Left renal cortex interstitium (tissue), 4 donors: ENCODE results near the gene ZNF628. TPM values are rescaled to one million over a fixed set of nuclear protein-coding genes. Genes with fewer than 3 reads are reported as not detected.
"Not testable (repeated sequence)": the region's sequence is repeated elsewhere in the genome, so short reads cannot be mapped to it uniquely, and the experiment has no call there.

Source experiments
- DNase-seq, 4 donors: peaks; one replicate each; pipeline ENCODE4 v3.0.0-alpha.2; 2013; ENCODE audit warnings: low read depth in 4 of 4, low spot score in 2 of 4, missing footprints in 1 of 4
- polyA plus RNA-seq, 4 donors: library from polyadenylated mRNA; unstranded; fragments of 120-200 nt; gene quantifications; one replicate each; pipeline ENCODE4 v1.2.1, GENCODE V29; 2013; ENCODE audit not compliant: insufficient read length in 4 of 4

ZNF628 gene
- polyA plus RNA-seq, 4 donors = 2.3 to 6.8 (median 4.4) TPM

GRCh38 chr19:55493645-55494171 lies 17.3 kb downstream of the ZNF628 start:
- no peak for DNase-seq

- DNase-seq = no peak
Observed at GRCh38 chr19:55494172-55494761, 17.9 kb downstream of the ZNF628 start.

GRCh38 chr19:55495646-55496349 lies 19.4 kb downstream of the ZNF628 start:
- DNase-seq = no peak

- not testable (repeated sequence) for DNase-seq
Observed at GRCh38 chr19:55496820-55497219, 20.4 kb downstream of the ZNF628 start.

GRCh38 chr19:55497763-55498162 lies 21.3 kb downstream of the ZNF628 start:
- DNase-seq = no peak

- DNase-seq = no peak
Observed at GRCh38 chr19:55498246-55498840, 21.9 kb downstream of the ZNF628 start.

GRCh38 chr19:55500368-55500952 lies 24.0 kb downstream of the ZNF628 start:
- no peak for DNase-seq

GRCh38 chr19:55502197-55502952 lies 26.0 kb downstream of the ZNF628 start:
- DNase-seq = no peak

- no peak for DNase-seq
Observed at GRCh38 chr19:55503157-55503501, 26.7 kb downstream of the ZNF628 start.

GRCh38 chr19:55503502-55504251 lies 27.3 kb downstream of the ZNF628 start:
- peak; percentile 79 to 88 (median 84) for DNase-seq

- DNase-seq = no peak
Observed at GRCh38 chr19:55504252-55504603, 27.8 kb downstream of the ZNF628 start.

GRCh38 chr19:55504981-55505380 lies 28.6 kb downstream of the ZNF628 start:
- no peak for DNase-seq

- no peak for DNase-seq
Observed at GRCh38 chr19:55508120-55508519, 31.7 kb downstream of the ZNF628 start.

- DNase-seq = peak; percentile 55 to 80 (median 78)
Observed at GRCh38 chr19:55516878-55517620, 40.6 kb downstream of the ZNF628 start.

- DNase-seq = no peak
Observed at GRCh38 chr19:55519451-55520311, 43.3 kb downstream of the ZNF628 start.

GRCh38 chr19:55520691-55521292 lies 44.4 kb downstream of the ZNF628 start:
- DNase-seq = no peak

- DNase-seq = no peak
Observed at GRCh38 chr19:55525289-55526101, 49.1 kb downstream of the ZNF628 start.
